Measurements from ENCODE around the gene B3GNT9.

GRCh38 chr16:67167588-67167987 lies 16.8 kb upstream of the B3GNT9 start:
- TF ChIP-seq CTCF (IDR thresholded peaks at IDR 0.05) = no peak
- TF ChIP-seq POLR2A (IDR thresholded peaks at IDR 0.05; ENCODE audit: low read depth) = no peak
- no peak for TF ChIP-seq POLR2AphosphoS5 (IDR thresholded peaks at IDR 0.05)
